ENCODE data around the gene RNF222.
"Not testable (repeated sequence)": the region's sequence is repeated elsewhere in the genome, so short reads cannot be mapped to it uniquely, and the experiment has no call there.

RNF222 gene

GRCh38 chr17:8410883-8411238 lies 13.2 kb upstream of the RNF222 start:
- no peak for DNase-seq

- peak; percentile 79 for DNase-seq
Measured at GRCh38 chr17:8409966-8410882, 12.6 kb upstream of the RNF222 start.

DNA sequence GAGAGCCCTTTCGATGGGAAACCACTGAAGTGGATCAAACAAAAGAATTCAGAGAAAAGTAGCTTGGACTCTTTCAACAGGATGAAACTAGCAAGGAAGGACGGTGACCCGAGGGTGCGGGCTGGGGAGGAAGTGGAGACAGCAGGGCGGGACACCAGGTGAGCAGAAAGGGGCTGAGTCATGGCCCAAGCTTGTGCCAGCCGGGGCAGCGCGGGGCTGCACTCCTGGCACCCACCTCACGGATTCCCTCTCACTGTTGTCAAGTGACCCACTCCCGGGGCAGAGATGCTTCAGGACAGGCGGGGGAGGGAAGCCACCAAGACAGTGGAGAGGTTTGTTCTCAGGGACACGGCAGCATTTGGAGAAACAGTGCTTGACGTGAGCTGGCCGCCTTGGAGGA lies 10.7 kb upstream of the RNF222 start:
- no peak for DNase-seq

DNA sequence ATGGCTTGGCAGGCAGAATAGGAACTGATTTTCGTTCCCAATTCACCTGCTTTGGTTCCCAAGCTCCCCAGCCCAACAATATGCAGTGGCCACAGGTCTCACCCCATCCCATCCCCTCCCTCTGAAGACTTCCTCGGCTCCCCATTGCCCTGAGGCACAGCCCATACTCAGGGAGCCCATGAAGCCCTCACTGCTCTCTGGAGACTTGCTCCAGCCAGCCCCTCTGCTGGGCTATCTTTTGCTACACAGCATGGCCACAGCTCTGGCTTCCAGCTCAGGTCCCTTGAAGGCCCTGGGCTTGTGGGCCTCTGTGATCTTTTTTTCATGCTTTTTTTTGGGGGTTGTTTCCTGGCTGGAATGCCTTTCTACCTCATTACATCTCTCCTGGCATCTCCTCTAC lies 8.5 kb upstream of the RNF222 start:
- no peak for DNase-seq

GRCh38 chr17:8405499-8406016 lies 7.9 kb upstream of the RNF222 start:
- DNase-seq, result no peak

DNA sequence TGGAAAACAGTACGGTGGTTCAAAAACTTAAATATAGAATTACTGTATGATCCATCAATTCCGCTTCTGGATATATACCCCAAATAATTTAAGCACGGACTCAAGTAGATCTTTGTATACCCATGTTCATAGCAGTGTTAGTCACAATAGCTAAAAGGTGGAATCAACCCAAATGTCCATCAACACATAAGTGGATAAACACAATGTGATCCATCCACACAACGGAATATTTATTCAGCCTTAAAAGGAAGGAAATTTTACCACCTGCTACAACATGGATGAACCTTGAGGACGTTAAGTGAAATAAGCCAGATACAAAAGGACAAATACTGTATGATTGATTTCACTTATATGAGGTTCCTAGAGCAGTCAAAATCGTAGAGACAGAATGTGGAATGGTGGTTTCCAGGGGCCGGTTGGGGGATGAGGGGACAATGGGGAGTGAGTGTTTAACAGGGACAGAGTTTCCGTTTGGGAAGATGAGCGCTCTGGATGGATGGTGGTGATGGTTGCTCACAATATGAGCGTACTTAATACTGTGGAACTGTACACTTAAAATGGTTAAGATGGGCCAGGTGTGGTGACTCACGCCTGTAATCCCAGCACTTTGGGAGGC lies 5.4 kb upstream of the RNF222 start:
- no peak for DNase-seq

DNA sequence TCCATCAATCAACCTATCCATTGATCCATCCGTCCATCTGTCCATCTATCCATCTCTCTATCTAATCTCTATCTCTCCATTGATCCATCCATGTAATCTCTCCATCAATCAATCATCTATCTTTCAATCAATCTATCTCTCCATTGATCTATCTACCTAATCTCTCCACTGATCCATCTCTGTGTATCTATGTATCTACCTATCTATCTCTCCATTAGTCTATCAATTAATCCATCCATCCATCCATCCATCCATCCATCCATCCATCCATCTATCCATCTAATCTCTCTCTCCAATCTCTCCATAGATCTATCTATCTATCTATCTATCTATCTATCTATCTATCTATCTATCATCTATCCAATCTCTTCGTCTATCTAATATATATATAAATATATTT lies 3.5 kb upstream of the RNF222 start:
- DNase-seq, result no peak

DNA sequence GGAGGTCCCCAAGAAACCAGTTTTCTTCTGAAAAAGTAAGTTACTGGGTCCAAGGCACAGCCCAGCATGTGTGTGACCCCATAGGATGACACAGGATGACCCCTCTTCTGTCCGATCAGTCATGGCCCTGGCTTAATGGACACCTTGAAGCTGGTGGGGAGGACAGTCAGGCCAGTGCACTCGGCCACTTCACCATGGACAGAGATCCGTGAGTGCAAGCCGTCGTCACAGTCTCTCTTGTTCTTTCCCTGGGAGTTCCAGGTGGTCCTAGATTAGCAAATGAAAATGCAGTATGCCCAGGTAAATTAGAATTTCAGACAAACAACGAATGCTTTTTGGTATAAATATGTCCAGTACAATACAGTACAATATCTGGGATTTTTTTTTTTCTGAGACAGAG lies 1.4 kb upstream of the RNF222 start:
- no peak for DNase-seq

GRCh38 chr17:8394497-8394896 lies 3.1 kb downstream of the RNF222 start:
- DNase-seq, result not testable (repeated sequence)

- no peak for DNase-seq
Measured at GRCh38 chr17:8393470-8394231, 4.0 kb downstream of the RNF222 start.

DNA sequence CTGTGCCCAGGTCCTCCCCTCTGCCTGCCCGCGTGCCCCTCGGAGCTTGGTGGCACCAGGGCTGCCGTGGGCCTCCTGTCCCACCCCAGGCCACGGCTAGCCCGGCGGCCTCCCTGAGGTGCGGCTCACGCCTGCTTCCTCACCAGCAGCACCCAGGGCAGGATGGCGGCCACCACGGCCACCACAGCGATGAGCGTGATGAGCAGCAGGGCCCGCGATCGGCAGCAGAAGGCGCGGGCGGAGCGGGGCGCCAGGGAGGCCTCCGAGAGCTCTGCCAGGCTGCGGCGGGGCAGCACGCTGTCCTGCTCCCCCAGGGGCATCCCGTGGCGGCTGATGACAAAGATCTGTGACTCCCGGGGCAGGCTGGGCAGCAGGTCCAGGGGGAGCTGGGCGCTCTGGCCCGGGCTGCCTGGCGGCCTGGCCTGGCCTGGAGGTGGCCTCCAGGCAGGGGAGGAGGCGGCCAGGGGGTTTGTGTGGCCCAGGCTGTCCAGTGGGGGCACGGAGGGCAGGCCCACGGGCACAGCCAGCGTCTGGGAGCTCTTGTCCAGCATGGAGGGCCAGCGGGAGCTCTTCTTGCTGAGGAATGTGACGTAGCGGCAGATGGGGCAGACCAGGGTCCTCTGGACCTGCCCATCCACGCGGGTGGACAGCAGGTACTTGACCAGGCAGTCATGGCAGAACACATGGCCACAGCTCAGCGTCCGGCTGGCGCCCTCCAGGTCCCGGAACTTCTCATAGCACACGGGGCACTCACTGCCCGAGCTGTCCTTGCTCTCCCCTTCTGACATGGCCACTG lies 4.8 kb downstream of the RNF222 start:
- DNase-seq, result no peak

GRCh38 chr17:8392274-8392673 lies 5.4 kb downstream of the RNF222 start:
- DNase-seq, result no peak

GRCh38 chr17:8391711-8392110 lies 5.9 kb downstream of the RNF222 start:
- peak; percentile 22 for DNase-seq

DNA sequence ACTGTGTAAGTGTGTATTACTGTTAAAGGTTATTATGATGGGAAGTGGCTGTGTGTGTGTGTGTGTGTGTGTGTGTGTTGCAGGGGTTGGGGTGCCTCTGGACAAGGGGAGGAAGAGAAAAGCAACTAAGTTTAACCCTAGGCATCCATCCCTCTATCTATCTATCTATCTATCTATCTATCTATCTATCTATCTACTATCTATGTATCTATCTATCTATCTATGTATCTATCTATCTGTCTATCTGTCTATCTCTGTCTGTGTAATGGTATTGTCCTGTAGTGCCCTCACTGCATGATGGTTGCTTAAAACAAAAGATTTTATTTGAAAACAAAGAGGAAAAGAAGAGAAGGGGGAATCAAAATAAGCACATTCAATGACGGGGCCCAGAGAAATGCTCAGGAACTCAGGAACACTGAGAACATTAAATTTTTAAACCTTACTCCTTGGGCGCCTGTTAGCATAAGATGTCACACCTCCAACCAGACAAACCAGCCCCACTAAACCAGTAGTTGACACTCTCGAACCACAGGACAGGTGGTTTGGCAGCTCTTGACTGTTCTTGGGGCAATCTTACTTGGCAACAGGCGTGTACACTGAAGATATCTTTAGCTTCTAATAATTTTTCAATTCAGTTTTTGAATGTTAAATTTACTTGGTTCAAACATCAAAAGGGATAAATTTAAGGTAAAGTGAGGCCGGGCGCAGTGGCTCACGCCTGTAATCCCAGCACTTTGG lies 9.5 kb downstream of the RNF222 start:
- DNase-seq, result no peak

DNA sequence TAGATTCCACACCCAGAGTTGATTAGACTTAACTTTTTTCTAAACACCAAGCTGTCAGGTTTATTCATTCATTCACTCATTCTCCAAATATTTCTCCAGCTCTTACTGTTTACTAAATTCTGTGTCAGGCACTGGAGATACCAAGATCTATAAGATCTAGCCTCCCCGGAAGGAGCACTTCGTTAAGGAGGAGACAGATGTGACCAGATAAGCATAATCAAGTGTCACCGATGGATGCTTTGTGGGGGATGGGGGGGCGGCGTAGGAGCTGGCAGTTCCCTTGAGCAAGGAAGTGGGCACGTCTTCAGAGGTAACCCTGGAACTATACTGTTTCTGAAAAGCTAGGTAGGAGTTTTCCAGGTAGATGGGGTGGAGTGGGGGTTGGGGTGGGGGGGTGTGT lies 10.8 kb downstream of the RNF222 start:
- no peak for DNase-seq

DNA sequence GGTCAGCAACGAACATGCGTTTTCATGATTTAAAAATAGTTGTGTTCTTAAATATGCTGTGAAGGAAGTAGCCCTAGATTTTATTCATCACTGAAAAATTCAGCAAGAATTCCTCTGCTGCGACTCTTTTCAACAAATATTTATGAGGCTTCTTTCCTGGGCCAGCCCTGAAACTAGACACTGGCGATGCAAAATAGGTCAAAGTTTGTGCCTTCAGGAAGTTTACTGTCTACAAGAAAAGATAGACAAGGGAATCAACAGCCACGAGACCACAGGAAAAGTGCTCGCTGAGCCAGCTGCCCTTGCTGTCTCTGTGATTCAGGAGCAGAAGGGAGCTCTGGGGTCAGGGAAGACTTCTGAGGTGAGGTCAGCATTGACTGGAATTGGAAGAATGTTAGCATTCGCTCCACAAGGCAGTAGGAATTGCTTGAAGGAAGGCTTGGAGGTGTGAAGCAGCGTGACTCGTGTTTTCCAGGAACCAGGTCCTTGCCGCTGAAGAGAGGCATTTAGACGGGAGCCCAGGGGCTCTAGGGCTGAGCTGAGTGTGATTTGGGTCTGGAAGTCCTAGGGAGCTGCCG lies 12.7 kb downstream of the RNF222 start:
- DNase-seq, result peak; percentile 95

- peak; percentile 99 for DNase-seq
Measured at GRCh38 chr17:8383143-8383822, 14.3 kb downstream of the RNF222 start, which contains the start of gene RPL26. Gene RPL26, minus strand, starts transcription at chr17:8383193. Its CDS starts 883 bp downstream, at chr17:8382310.

DNA sequence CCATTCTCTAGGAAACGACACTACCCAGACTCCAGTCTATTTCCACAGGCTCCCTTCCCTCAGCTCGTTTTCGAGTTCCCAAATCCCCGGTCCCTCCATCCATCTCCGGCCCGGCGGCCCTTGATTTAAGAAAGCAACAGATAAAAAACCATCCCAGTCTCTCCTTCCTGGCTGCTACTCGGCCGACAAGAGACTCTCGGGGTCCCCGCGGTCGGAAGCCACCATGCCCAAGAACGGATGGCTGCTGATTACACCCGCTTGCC lies 14.8 kb downstream of the RNF222 start:
- no peak for DNase-seq

DNA sequence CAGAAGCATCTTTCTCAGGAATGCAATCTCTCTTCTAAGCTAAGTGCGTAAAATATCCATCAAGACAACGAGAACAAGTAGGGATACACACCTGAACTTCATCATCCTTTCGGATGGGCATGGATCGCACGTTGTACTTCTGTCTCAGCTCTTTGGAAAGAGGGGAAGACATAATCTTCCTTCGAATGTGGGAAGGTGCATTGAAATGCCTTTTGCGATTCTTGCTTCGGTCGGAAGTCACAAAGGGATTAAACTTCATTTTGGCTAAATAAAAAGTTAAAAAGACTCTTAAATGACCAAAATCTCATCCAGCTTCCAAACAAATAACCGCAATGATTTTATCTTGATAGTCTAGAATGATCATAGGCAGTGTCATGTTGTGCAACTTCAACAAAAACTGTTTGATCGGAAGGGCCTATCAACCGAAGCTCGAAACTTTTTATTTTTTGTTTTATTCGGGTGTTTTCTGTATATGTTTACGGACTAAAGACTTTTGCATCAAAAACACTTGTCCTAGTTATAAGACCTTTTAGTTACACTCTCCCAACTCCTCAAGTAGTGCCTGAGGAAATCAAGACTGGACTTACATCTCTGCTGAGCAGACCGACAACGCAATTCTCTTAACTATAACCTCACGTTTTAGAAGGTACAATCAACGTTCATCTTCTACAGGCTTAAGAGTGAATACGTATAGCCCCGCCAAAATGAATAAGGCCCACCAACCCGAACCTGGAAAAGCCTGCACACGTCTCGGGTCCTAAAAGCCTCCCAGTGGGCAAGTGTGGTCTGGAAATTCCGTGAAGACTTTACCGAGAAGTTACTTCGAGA lies 15.4 kb downstream of the RNF222 start:
- no peak for DNase-seq

DNA sequence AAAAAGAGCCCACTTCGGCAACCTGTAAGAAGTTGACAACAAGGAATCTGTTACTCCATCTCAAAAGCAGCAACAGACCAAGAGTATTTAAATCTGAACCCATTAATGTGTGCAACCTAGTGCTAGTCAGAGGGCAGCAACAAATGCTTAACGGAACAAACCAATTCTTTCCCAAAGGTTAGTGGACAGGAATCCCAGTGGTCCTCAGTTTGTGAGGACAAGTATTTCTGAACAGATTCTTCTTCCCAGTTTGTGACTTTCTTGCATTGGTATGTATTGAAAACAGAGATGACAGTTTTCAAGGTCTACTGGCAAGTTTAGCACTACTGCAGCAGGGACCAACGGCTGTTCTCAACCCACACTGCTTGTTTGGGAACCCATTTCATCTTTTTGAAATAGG lies 17.6 kb downstream of the RNF222 start:
- no peak for DNase-seq
